Thyroid gland (tissue), 4 donors: ENCODE measurements around the gene SAP30BP. TPM values are rescaled to one million over a fixed set of nuclear protein-coding genes. Genes with fewer than 3 reads are reported as not detected.

Experiments used
- DNase-seq, 2 donors: peaks; one replicate each; pipeline ENCODE4 v3.0.0-alpha.2; 2019
- H3K27ac ChIP-seq, 3 donors: fragments of 200-600 bp; sonication (generic); 1 replicate in 2 of 3; 2 replicates in 1 of 3; pipeline ENCODE4 v1.5.1; 2016 to 2019; ENCODE audit warnings: mild to moderate bottlenecking in 1 of 3, moderate library complexity in 1 of 3
- H3K27me3 ChIP-seq: fragments of 200-600 bp; sonication (generic); one replicate; pipeline ENCODE4 v1.5.1; 2019
- H3K36me3 ChIP-seq, 2 donors: fragments of 200-600 bp; sonication (generic); one replicate each; pipeline ENCODE4 v1.5.1; 2016 to 2019
- H3K4me1 ChIP-seq, 2 donors: fragments of 200-600 bp; sonication (generic); one replicate each; pipeline ENCODE4 v1.5.1; 2017 to 2019
- H3K4me3 ChIP-seq, 3 donors: fragments of 200-600 bp; sonication (generic); replicated peaks in 1 of 3; 1 replicate in 2 of 3; 2 replicates in 1 of 3; pipeline ENCODE4 v1.5.1; 2016; ENCODE audit warnings: mild to moderate bottlenecking in 1 of 3
- H3K9me3 ChIP-seq: fragments of 200-600 bp; sonication (generic); one replicate; pipeline ENCODE4 v1.5.1; 2017
- CTCF ChIP-seq, 6 experiments: fragments of 200-600 bp in 3 of 6; fragments of 450-650 bp in 3 of 6; sonication (generic) in 3 of 6; IDR thresholded peaks; one replicate each; pipeline ENCODE4 v1.5.1; 2016 to 2019; ENCODE audit warnings: antibody characterized with exemption in 6 of 6, mild to moderate bottlenecking in 2 of 6, inconsistent platforms in 1 of 6, moderate library complexity in 1 of 6
- POLR2A ChIP-seq, 2 donors: fragments of 450-650 bp; IDR thresholded peaks; one replicate each; pipeline ENCODE4 v1.6.1; 2017; ENCODE audit warnings: antibody characterized with exemption in 2 of 2, mild to moderate bottlenecking in 2 of 2, moderate library complexity in 1 of 2
- WGBS, 2 donors: methylation state at CpG; one replicate each; pipeline ENCODE4 v1.1.5; 2017; 5-methylcytosine and 5-hydroxymethylcytosine counted together
- intact Hi-C: fragments of 100-400 bp; cut with DNase I; formaldehyde crosslinking; loops from one replicate; pipeline ENCODE4 v1.15.1; 2023
- total RNA-seq, 4 donors: library from RNA; depleted of rRNA; stranded (reverse); fragments of >200 nt; gene quantifications; one replicate each; pipeline ENCODE4 v1.2.3, GENCODE V29; 2016

SAP30BP gene
- total RNA-seq, 4 donors from 2014 or later: 52.5 to 83.6 (median 72.7) TPM

GRCh38 chr17:75662511-75662910 is 4.6 kb upstream of the SAP30BP start:
- Histone ChIP-seq H3K27ac (no peak overlapping the region), H3K9me3 (no peaks in the 10 kb centered on the region), H3K4me3 (no peak overlapping the region), H3K27me3 (no peaks in the 10 kb centered on the region), H3K36me3 (peaks cover 13 to 19% of the 10 kb centered on the region in 2 donors), H3K4me1 (peaks cover 9% of the 10 kb centered on the region in 2 donors)
- intact Hi-C loops: loop anchor here (10.0 kb wide), 1 partner anchor 182 kb away; the partner anchor contains the start of gene UNC13D
- WGBS, 2 donors: 97 to 99% methylated on average over 9 of the region's 9 CpGs
- TF ChIP-seq CTCF (IDR thresholded peaks at IDR 0.05) (no peak), POLR2A (IDR thresholded peaks at IDR 0.05) (no peak)
- no peak for DNase-seq

- H3K27me3 ChIP-seq: no peaks in the 10 kb centered on the region
- peaks cover 16 to 17% of the 10 kb centered on the region in 2 donors for H3K4me1 ChIP-seq
- DNase-seq: no peak
- H3K4me3 ChIP-seq: no peak overlapping the region
- WGBS, 2 donors: 93% methylated on average over 3 of the region's 3 CpGs
- TF ChIP-seq POLR2A (IDR thresholded peaks at IDR 0.05) (no peak), CTCF (IDR thresholded peaks at IDR 0.05) (no peak)
- H3K36me3 ChIP-seq: peaks cover 14 to 21% of the 10 kb centered on the region in 2 donors
- no peaks in the 10 kb centered on the region for H3K9me3 ChIP-seq
- intact Hi-C loops: loop anchor here (10.0 kb wide), 1 partner anchor 181 kb away; the partner anchor contains the start of gene UNC13D
- H3K27ac ChIP-seq: no peak overlapping the region
Measured at GRCh38 chr17:75664099-75664549, 3.0 kb upstream of the SAP30BP start.

- no peak overlapping the region for H3K27ac ChIP-seq
Measured at GRCh38 chr17:75665981-75666380, 1.2 kb upstream of the SAP30BP start.

GRCh38 chr17:75667825-75668224 is 687 bp downstream of the SAP30BP start:
- peaks cover 23 to 31% of the 10 kb centered on the region in 2 donors for H3K36me3 ChIP-seq
- no peaks in the 10 kb centered on the region for H3K9me3 ChIP-seq
- H3K27me3 ChIP-seq: no peaks in the 10 kb centered on the region
- intact Hi-C loops: loop anchor here (10.0 kb wide), 1 partner anchor 177 kb away; the partner anchor contains the start of gene UNC13D
- peak overlapping the region in 2 of 3 donors; percentile 65 to 80 for H3K27ac ChIP-seq
- DNase-seq: no peak
- 4 to 9% methylated on average over 4 of the region's 4 CpGs for WGBS, 2 donors
- peak overlapping the region; percentile 69 to 88 (median 79) for H3K4me3 ChIP-seq
- peaks cover 16 to 17% of the 10 kb centered on the region in 2 donors for H3K4me1 ChIP-seq
- no peak for TF ChIP-seq CTCF (IDR thresholded peaks at IDR 0.05)
- TF ChIP-seq POLR2A (IDR thresholded peaks at IDR 0.05): no peak

More at GRCh38 chr17:75665981-75666380, 1.2 kb upstream of the SAP30BP start:
- H3K9me3 ChIP-seq: no peaks in the 10 kb centered on the region
- H3K4me1 ChIP-seq: peaks cover 16 to 17% of the 10 kb centered on the region in 2 donors
- peaks cover 22 to 29% of the 10 kb centered on the region in 2 donors for H3K36me3 ChIP-seq
- 84 to 91% methylated on average over 10 of the region's 10 CpGs for WGBS, 2 donors
- no peak for DNase-seq
- H3K4me3 ChIP-seq: peak overlapping the region in 1 of 3 donors; percentile 79
- intact Hi-C loops: loop anchor here (10.0 kb wide), 1 partner anchor 179 kb away; the partner anchor contains the start of gene UNC13D
- no peaks in the 10 kb centered on the region for H3K27me3 ChIP-seq
- TF ChIP-seq CTCF (IDR thresholded peaks at IDR 0.05): no peak
- TF ChIP-seq POLR2A (IDR thresholded peaks at IDR 0.05): no peak

- no peaks in the 10 kb centered on the region for H3K27me3 ChIP-seq
- WGBS, 2 donors: 77 to 83% methylated on average over 4 of the region's 4 CpGs
- peaks cover 26 to 37% of the 10 kb centered on the region in 2 donors for H3K36me3 ChIP-seq
- no peak overlapping the region for H3K27ac ChIP-seq
- intact Hi-C loops: loop anchor here (10.0 kb wide), 1 partner anchor 176 kb away; the partner anchor contains the start of gene UNC13D
- peaks cover 16 to 17% of the 10 kb centered on the region in 2 donors for H3K4me1 ChIP-seq
- DNase-seq: no peak
- H3K9me3 ChIP-seq: no peaks in the 10 kb centered on the region
- H3K4me3 ChIP-seq: no peak overlapping the region
- TF ChIP-seq POLR2A (IDR thresholded peaks at IDR 0.05): no peak
- no peak for TF ChIP-seq CTCF (IDR thresholded peaks at IDR 0.05)
Measured at GRCh38 chr17:75668489-75668888, 1.4 kb downstream of the SAP30BP start.
